Astrocyte of the spinal cord (primary cell): ENCODE data around the gene SYT6.
"Not testable (repeated sequence)": the region's sequence is repeated elsewhere in the genome, so short reads cannot be mapped to it uniquely, and the experiment has no call there.

Experiments
- DNase-seq: peaks from one replicate; pipeline ENCODE4 v3.0.0; 2011; ENCODE audit warnings: low read depth, low spot score
- H3K4me3 ChIP-seq: 2 replicates; pipeline ENCODE4 v1.5.1; 2011; ENCODE audit warnings: low read depth, mild to moderate bottlenecking, low read length, moderate library complexity
- CTCF ChIP-seq: IDR thresholded peaks from 2 replicates; pipeline ENCODE4 v1.5.1; 2012; ENCODE audit warnings: low read depth, mild to moderate bottlenecking, low read length, inconsistent platforms
- in situ Hi-C: cut with HindIII; loops from 2 replicates; pipeline ENCODE4 v1.10.0; 2017; ENCODE audit warnings: low sequenced_read_pairs

SYT6 gene

GRCh38 chr1:114079596-114080190 is 74.0 kb downstream of the SYT6 start:
- in situ Hi-C loops = no loop called here
- no peak for DNase-seq
- TF ChIP-seq CTCF = no peak
- no peak overlapping the region for H3K4me3 ChIP-seq

GRCh38 chr1:114078116-114078515 is 75.6 kb downstream of the SYT6 start:
- in situ Hi-C loops = no loop called here
- H3K4me3 ChIP-seq = no peak overlapping the region
- no peak for DNase-seq
- no peak for TF ChIP-seq CTCF

GRCh38 chr1:114077188-114077587 is 76.5 kb downstream of the SYT6 start:
- in situ Hi-C loops = no loop called here
- no peak for DNase-seq
- no peak for TF ChIP-seq CTCF
- H3K4me3 ChIP-seq = no peak overlapping the region

GRCh38 chr1:114076308-114076707 is 77.4 kb downstream of the SYT6 start:
- H3K4me3 ChIP-seq = no peak overlapping the region
- in situ Hi-C loops = no loop called here
- no peak for DNase-seq
- no peak for TF ChIP-seq CTCF

GRCh38 chr1:114075546-114076242 is 78.0 kb downstream of the SYT6 start:
- H3K4me3 ChIP-seq = no peak overlapping the region
- no peak for TF ChIP-seq CTCF
- no peak for DNase-seq
- in situ Hi-C loops = no loop called here

- in situ Hi-C loops = no loop called here
- DNase-seq = no peak
- TF ChIP-seq CTCF = no peak
- H3K4me3 ChIP-seq = no peak overlapping the region
Measured at GRCh38 chr1:114075105-114075504, 78.6 kb downstream of the SYT6 start.

GRCh38 chr1:114072246-114072645 is 81.4 kb downstream of the SYT6 start:
- in situ Hi-C loops = no loop called here
- H3K4me3 ChIP-seq = no peak overlapping the region
- no peak for TF ChIP-seq CTCF
- DNase-seq = no peak

- H3K4me3 ChIP-seq, DNase-seq, in situ Hi-C loops: not testable (repeated sequence)
Measured at GRCh38 chr1:114069762-114070161, 83.9 kb downstream of the SYT6 start.

GRCh38 chr1:114068684-114069083 is 85.0 kb downstream of the SYT6 start:
- H3K4me3 ChIP-seq, DNase-seq, in situ Hi-C loops: not testable (repeated sequence)

GRCh38 chr1:114065671-114066070 is 88.0 kb downstream of the SYT6 start:
- in situ Hi-C loops, H3K4me3 ChIP-seq, DNase-seq: not testable (repeated sequence)
